ENCODE measurements around the gene JOSD1.

The JOSD1 gene

GRCh38 chr22:38742176-38742942 lies 41.6 kb upstream of the JOSD1 start:
- Mint-ChIP-seq H3K36me3 (ENCODE audit: low read depth) (peaks cover 57% of the 10 kb centered on the region), H3K27ac (no peak overlapping the region), H3K27me3 (ENCODE audit: low read depth, poor library complexity) (no peaks in the 10 kb centered on the region), H3K4me3 (no peak overlapping the region), H3K4me1 (peaks cover 6% of the 10 kb centered on the region), H3K9me3 (no peaks in the 10 kb centered on the region)
- no peak for TF ChIP-seq CTCF (IDR thresholded peaks at IDR 0.05)
- no peak for DNase-seq

- H3K4me3 Mint-ChIP-seq: no peak overlapping the region
- no peak for TF ChIP-seq CTCF (IDR thresholded peaks at IDR 0.05)
- no peak for DNase-seq
- H3K36me3 Mint-ChIP-seq (ENCODE audit: low read depth): peaks cover 62% of the 10 kb centered on the region
- no peaks in the 10 kb centered on the region for H3K27me3 Mint-ChIP-seq (ENCODE audit: low read depth, poor library complexity)
- H3K4me1 Mint-ChIP-seq: peaks cover 10% of the 10 kb centered on the region
- no peaks in the 10 kb centered on the region for H3K9me3 Mint-ChIP-seq
- peak overlapping the region; percentile 64 for H3K27ac Mint-ChIP-seq
Measured at GRCh38 chr22:38741576-38741975, 40.8 kb upstream of the JOSD1 start.

- no peak for DNase-seq
- Mint-ChIP-seq H3K4me1 (peaks cover 10% of the 10 kb centered on the region), H3K4me3 (no peak overlapping the region), H3K27ac (peak overlapping the region; percentile 64), H3K27me3 (ENCODE audit: low read depth, poor library complexity) (no peaks in the 10 kb centered on the region), H3K36me3 (ENCODE audit: low read depth) (peaks cover 64% of the 10 kb centered on the region), H3K9me3 (no peaks in the 10 kb centered on the region)
- no peak for TF ChIP-seq CTCF (IDR thresholded peaks at IDR 0.05)
Measured at GRCh38 chr22:38741166-38741565, 40.4 kb upstream of the JOSD1 start.

GRCh38 chr22:38740754-38741153 lies 40.0 kb upstream of the JOSD1 start:
- Mint-ChIP-seq H3K9me3 (no peaks in the 10 kb centered on the region), H3K4me1 (peaks cover 10% of the 10 kb centered on the region), H3K27me3 (ENCODE audit: low read depth, poor library complexity) (no peaks in the 10 kb centered on the region), H3K36me3 (ENCODE audit: low read depth) (peaks cover 62% of the 10 kb centered on the region), H3K4me3 (no peak overlapping the region), H3K27ac (peak overlapping the region; percentile 64)
- TF ChIP-seq CTCF (IDR thresholded peaks at IDR 0.05): no peak
- no peak for DNase-seq

- peaks cover 10% of the 10 kb centered on the region for H3K4me1 Mint-ChIP-seq
- no peak for TF ChIP-seq CTCF (IDR thresholded peaks at IDR 0.05)
- H3K4me3 Mint-ChIP-seq: no peak overlapping the region
- peaks cover 56% of the 10 kb centered on the region for H3K36me3 Mint-ChIP-seq (ENCODE audit: low read depth)
- H3K9me3 Mint-ChIP-seq: no peaks in the 10 kb centered on the region
- H3K27ac Mint-ChIP-seq: no peak overlapping the region
- no peak for DNase-seq
- no peaks in the 10 kb centered on the region for H3K27me3 Mint-ChIP-seq (ENCODE audit: low read depth, poor library complexity)
Measured at GRCh38 chr22:38740116-38740723, 39.5 kb upstream of the JOSD1 start.

Measured in nephron progenitor cell (in vitro differentiated cells).